Astrocyte (in vitro differentiated cells and primary cell): Measurements from ENCODE around the gene RANBP10. TPM values are rescaled to one million over a fixed set of nuclear protein-coding genes. Genes with fewer than 3 reads are reported as not detected.

ENCODE experiments used
- DNase-seq: peaks from one replicate; pipeline ENCODE4 v3.0.0-alpha.2; 2010; ENCODE audit warnings: low read depth
- FAIRE-seq: peaks from 2 replicates; lab custom pipeline; 2011; peaks lifted over from hg19 to GRCh38; lab: Jason Lieb, UNC
- H2AFZ ChIP-seq: 2 replicates; pipeline ENCODE4 v1.6.0; 2012; ENCODE audit warnings: low read depth, low read length, inconsistent platforms
- H3K27ac ChIP-seq: 2 replicates; pipeline ENCODE4 v1.5.1; 2011; ENCODE audit warnings: low read depth, low read length, inconsistent platforms
- H3K27me3 ChIP-seq: 2 replicates; pipeline ENCODE4 v1.6.0; 2011; ENCODE audit warnings: low read length, inconsistent platforms; ENCODE audit not compliant: insufficient read depth
- H3K36me3 ChIP-seq: 2 replicates; pipeline ENCODE4 v1.5.1; 2011; ENCODE audit warnings: low read length, inconsistent platforms; ENCODE audit not compliant: insufficient read depth
- H3K4me1 ChIP-seq: 2 replicates; pipeline ENCODE4 v1.5.1; 2011; ENCODE audit warnings: low read length, inconsistent platforms; ENCODE audit not compliant: insufficient read depth
- H3K4me2 ChIP-seq: 2 replicates; pipeline ENCODE4 v1.6.0; 2012; ENCODE audit warnings: low read length, inconsistent platforms
- H3K4me3 ChIP-seq: 2 replicates; pipeline ENCODE4 v1.5.1; 2011; ENCODE audit warnings: low read depth, mild to moderate bottlenecking, low read length, inconsistent platforms; ENCODE audit not compliant: insufficient read depth
- H3K79me2 ChIP-seq: 2 replicates; pipeline ENCODE4 v1.6.0; 2012; ENCODE audit warnings: mild to moderate bottlenecking, low read length, inconsistent platforms; ENCODE audit not compliant: insufficient read depth
- H3K9ac ChIP-seq: 2 replicates; pipeline ENCODE4 v1.6.0; 2012; ENCODE audit warnings: mild to moderate bottlenecking, low read length, inconsistent platforms
- H3K9me3 ChIP-seq: 2 replicates; pipeline ENCODE4 v1.5.1; 2012; ENCODE audit warnings: low read depth, mild to moderate bottlenecking, low read length, inconsistent platforms; ENCODE audit not compliant: insufficient read depth
- H4K20me1 ChIP-seq: 2 replicates; pipeline ENCODE4 v1.6.0; 2012; ENCODE audit warnings: low read length, inconsistent platforms; ENCODE audit not compliant: insufficient read depth
- H3K27ac Mint-ChIP-seq: one replicate; pipeline ENCODE4 v1.8.0; 2021; ENCODE audit warnings: mild to moderate bottlenecking, mixed read lengths; ENCODE audit not compliant: unreplicated experiment
- H3K27me3 Mint-ChIP-seq: one replicate; pipeline ENCODE4 v1.8.0; 2021; ENCODE audit warnings: low read depth, mixed read lengths; ENCODE audit not compliant: unreplicated experiment
- H3K36me3 Mint-ChIP-seq: one replicate; pipeline ENCODE4 v1.8.0; 2021; ENCODE audit warnings: low read depth, mixed read lengths; ENCODE audit not compliant: unreplicated experiment
- H3K4me1 Mint-ChIP-seq: one replicate; pipeline ENCODE4 v1.8.0; 2021; ENCODE audit warnings: low read depth, mixed read lengths; ENCODE audit not compliant: unreplicated experiment
- H3K4me3 Mint-ChIP-seq: one replicate; pipeline ENCODE4 v1.8.0; 2021; ENCODE audit warnings: mild to moderate bottlenecking, moderate library complexity, mixed read lengths; ENCODE audit not compliant: unreplicated experiment
- H3K9me3 Mint-ChIP-seq: one replicate; pipeline ENCODE4 v1.8.0; 2021; ENCODE audit warnings: mild to moderate bottlenecking, mixed read lengths; ENCODE audit not compliant: unreplicated experiment
- EZH2 ChIP-seq: IDR thresholded peaks from 2 replicates; pipeline ENCODE4 v1.6.1; 2012; ENCODE audit warnings: mild to moderate bottlenecking, low read length, inconsistent platforms; ENCODE audit not compliant: insufficient read depth
- total RNA-seq: library from RNA; stranded (reverse); gene quantifications from 2 replicates; pipeline ENCODE4 v1.2.1, GENCODE V29; 2021
- TF ChIP-seq, protein P1 (sequence below): IDR thresholded peaks from 2 replicates; pipeline ENCODE4 v1.5.1; 2011; ENCODE audit warnings: low read depth, mild to moderate bottlenecking, inconsistent platforms, low read length, moderate library complexity; ENCODE audit not compliant: insufficient read depth

Gene RANBP10
- total RNA-seq, 1 donor from 2014 or later = 14.2 TPM

DNA sequence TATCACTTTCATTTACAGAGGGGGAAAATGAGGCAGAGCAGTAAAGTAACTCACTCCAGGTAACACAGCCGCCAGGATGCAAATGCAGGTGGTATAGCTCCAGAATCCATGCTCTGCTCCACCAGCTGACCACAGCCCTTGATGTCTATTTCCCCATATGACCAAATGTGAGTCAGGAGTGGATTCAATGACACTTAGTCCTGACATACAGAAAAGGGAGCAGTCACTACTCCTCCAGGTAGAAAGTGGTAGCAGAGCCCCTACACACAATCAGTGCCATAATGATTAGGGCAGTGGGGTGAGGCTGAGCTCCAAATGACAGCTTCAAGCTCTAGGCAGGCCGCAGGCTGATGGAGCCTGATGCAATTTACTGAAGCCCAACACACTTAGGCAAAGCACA is 44.0 kb downstream of the RANBP10 start:
- H3K9me3 Mint-ChIP-seq = no peaks in the 10 kb centered on the region
- peaks cover 6% of the 10 kb centered on the region for H3K79me2 ChIP-seq
- FAIRE-seq (no peak), DNase-seq (no peak)
- H3K27me3 ChIP-seq = no peaks in the 10 kb centered on the region
- no peak overlapping the region for H3K27ac Mint-ChIP-seq
- peaks cover 12% of the 10 kb centered on the region for H3K36me3 Mint-ChIP-seq
- H3K27ac ChIP-seq = no peak overlapping the region
- H3K4me2 ChIP-seq = no peak overlapping the region
- no peak overlapping the region for H3K9ac ChIP-seq
- H3K4me1 ChIP-seq = no peaks in the 10 kb centered on the region
- H3K4me3 Mint-ChIP-seq = no peak overlapping the region
- H3K27me3 Mint-ChIP-seq = no peaks in the 10 kb centered on the region
- peaks cover 40% of the 10 kb centered on the region for H4K20me1 ChIP-seq
- H3K36me3 ChIP-seq = no peaks in the 10 kb centered on the region
- TF ChIP-seq, protein P1, sequence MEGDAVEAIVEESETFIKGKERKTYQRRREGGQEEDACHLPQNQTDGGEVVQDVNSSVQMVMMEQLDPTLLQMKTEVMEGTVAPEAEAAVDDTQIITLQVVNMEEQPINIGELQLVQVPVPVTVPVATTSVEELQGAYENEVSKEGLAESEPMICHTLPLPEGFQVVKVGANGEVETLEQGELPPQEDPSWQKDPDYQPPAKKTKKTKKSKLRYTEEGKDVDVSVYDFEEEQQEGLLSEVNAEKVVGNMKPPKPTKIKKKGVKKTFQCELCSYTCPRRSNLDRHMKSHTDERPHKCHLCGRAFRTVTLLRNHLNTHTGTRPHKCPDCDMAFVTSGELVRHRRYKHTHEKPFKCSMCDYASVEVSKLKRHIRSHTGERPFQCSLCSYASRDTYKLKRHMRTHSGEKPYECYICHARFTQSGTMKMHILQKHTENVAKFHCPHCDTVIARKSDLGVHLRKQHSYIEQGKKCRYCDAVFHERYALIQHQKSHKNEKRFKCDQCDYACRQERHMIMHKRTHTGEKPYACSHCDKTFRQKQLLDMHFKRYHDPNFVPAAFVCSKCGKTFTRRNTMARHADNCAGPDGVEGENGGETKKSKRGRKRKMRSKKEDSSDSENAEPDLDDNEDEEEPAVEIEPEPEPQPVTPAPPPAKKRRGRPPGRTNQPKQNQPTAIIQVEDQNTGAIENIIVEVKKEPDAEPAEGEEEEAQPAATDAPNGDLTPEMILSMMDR = no peak
- TF ChIP-seq EZH2 = no peak
- no peak overlapping the region for H2AFZ ChIP-seq
- no peak overlapping the region for H3K4me3 ChIP-seq
- H3K4me1 Mint-ChIP-seq = peaks cover 7% of the 10 kb centered on the region
- H3K9me3 ChIP-seq = no peaks in the 10 kb centered on the region

DNA sequence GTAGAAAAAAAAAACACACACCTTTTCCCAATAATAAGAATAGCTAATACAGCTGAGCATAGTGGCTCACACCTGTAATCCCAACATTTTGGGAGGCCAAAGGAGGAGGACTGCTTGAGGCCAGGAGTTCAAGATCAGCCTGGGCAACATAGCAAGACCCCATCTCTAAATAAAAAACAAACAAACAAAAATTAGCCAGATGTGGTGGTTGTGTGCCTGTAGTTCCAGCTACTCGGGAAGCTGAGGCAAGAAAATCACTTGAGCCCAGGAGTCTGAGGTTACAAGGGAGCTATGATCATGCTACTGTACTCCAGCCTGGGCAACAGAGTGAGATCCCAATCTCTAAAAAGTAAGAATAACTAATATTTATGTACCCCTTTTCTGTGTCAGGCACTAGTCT is 44.4 kb downstream of the RANBP10 start:
- Histone ChIP-seq H3K27ac (no peak overlapping the region), H3K79me2 (peaks cover 6% of the 10 kb centered on the region), H3K4me3 (no peak overlapping the region), H3K36me3 (no peaks in the 10 kb centered on the region), H3K4me2 (no peak overlapping the region), H3K4me1 (no peaks in the 10 kb centered on the region), H3K27me3 (no peaks in the 10 kb centered on the region), H3K9me3 (no peaks in the 10 kb centered on the region), H3K9ac (no peak overlapping the region), H4K20me1 (peaks cover 40% of the 10 kb centered on the region), H2AFZ (no peak overlapping the region)
- Mint-ChIP-seq H3K9me3 (no peaks in the 10 kb centered on the region), H3K27me3 (no peaks in the 10 kb centered on the region), H3K36me3 (peaks cover 12% of the 10 kb centered on the region), H3K4me1 (peaks cover 7% of the 10 kb centered on the region), H3K27ac (no peak overlapping the region), H3K4me3 (no peak overlapping the region)
- no peak for FAIRE-seq
- no peak for DNase-seq
- no peak for TF ChIP-seq EZH2
- TF ChIP-seq, protein P1 = no peak

DNA sequence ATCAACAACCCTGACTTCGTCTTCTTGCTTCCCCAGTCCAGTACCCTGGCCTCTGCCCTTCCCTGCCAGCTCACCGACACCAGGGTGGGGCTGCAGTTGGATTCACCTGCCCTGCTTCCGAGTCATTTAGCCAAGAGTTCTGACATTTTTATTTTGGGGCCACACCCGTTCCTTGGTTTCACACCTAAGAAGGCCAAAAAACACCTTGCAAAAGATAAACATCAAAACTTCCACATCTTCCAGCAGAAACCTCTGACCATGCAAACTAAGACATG is 45.5 kb downstream of the RANBP10 start:
- Histone ChIP-seq H3K4me3 (no peak overlapping the region), H3K4me1 (no peaks in the 10 kb centered on the region), H2AFZ (no peak overlapping the region), H3K79me2 (peaks cover 8% of the 10 kb centered on the region), H3K27me3 (no peaks in the 10 kb centered on the region), H3K36me3 (no peaks in the 10 kb centered on the region), H4K20me1 (peaks cover 41% of the 10 kb centered on the region), H3K9ac (no peak overlapping the region), H3K4me2 (no peak overlapping the region), H3K9me3 (no peaks in the 10 kb centered on the region), H3K27ac (no peak overlapping the region)
- no peak for DNase-seq
- Mint-ChIP-seq H3K4me1 (peaks cover 1% of the 10 kb centered on the region), H3K27me3 (no peaks in the 10 kb centered on the region), H3K27ac (peak overlapping the region; percentile 42), H3K4me3 (no peak overlapping the region), H3K9me3 (no peaks in the 10 kb centered on the region), H3K36me3 (peaks cover 9% of the 10 kb centered on the region)
- FAIRE-seq = no peak
- TF ChIP-seq, protein P1 = no peak
- TF ChIP-seq EZH2 = no peak
